GM12878 (cell line): ENCODE data around the gene TK2. TPM values are rescaled to one million over a fixed set of nuclear protein-coding genes. Genes with fewer than 3 reads are reported as not detected.

Experiments used
- ATAC-seq: fragments of 200-7000 bp; cut with Tn5 transposase; 3 replicates; pipeline ENCODE4 v1.9.1; 2020; ENCODE audit warnings: mild to moderate bottlenecking, moderate library complexity
- BruUV-seq: library from RNA; stranded (reverse); fragments of 400-500 nt; replicated peaks from 2 replicates; lab custom pipeline; 2021; lab: Mats Ljungman, UMichigan
- CTCF ChIA-PET: fragments of 300-600 bp; sonication (Branson Sonifier 250); formaldehyde crosslinking; extraction: SDS; loops from one replicate; lab custom pipeline; 2021; ENCODE audit warnings: inconsistent platforms; lab: Yijun Ruan, JAX
- POLR2A ChIA-PET: fragments of 350-600 bp; formaldehyde crosslinking; extraction: SDS; loops from one replicate; lab custom pipeline; 2021; ENCODE audit warnings: inconsistent platforms; lab: Charles Lee
- RAD21 ChIA-PET: fragments of 300-600 bp; sonication (Branson Sonifier 250); formaldehyde crosslinking; loops from one replicate; lab custom pipeline; 2023; ENCODE audit warnings: antibody characterized with exemption; ENCODE audit not compliant: unreplicated experiment; lab: Charles Lee
- SMC1A ChIA-PET: fragments of 300-600 bp; sonication (Branson Sonifier 250); formaldehyde crosslinking; loops from one replicate; lab custom pipeline; 2023; ENCODE audit not compliant: unreplicated experiment, uncharacterized antibody; lab: Charles Lee
- DNase-seq: peaks from one replicate; pipeline ENCODE4 v3.0.0-alpha.2; 2011; ENCODE audit warnings: low read depth, low spot score
- FAIRE-seq: peaks from 3 replicates; lab custom pipeline; 2011; peaks lifted over from hg19 to GRCh38; lab: Jason Lieb, UNC
- H2AFZ ChIP-seq: 2 replicates; pipeline ENCODE4 v1.6.0; 2011; ENCODE audit warnings: low read depth, low read length, control low read depth; ENCODE audit not compliant: control insufficient read depth
- H3K27ac ChIP-seq: 2 replicates; pipeline ENCODE4 v1.5.1; 2011; ENCODE audit warnings: control low read depth; ENCODE audit not compliant: control insufficient read depth, insufficient read depth
- H3K27me3 ChIP-seq, 2 experiments: replicated peaks in 1 of 2; 2 replicates each; pipeline versions ENCODE4 v1.6.0 to v1.6.1; 2011; ENCODE audit warnings: low read length in 1 of 2; ENCODE audit not compliant: control insufficient read depth in 2 of 2, insufficient read depth in 2 of 2
- H3K36me3 ChIP-seq, 2 experiments: 2 replicates each; pipeline ENCODE4 v1.5.1; 2011; ENCODE audit warnings: low read length in 1 of 2; ENCODE audit not compliant: control insufficient read depth in 2 of 2, insufficient read depth in 2 of 2
- H3K4me1 ChIP-seq: 2 replicates; pipeline ENCODE4 v1.6.1; 2011; ENCODE audit warnings: mild to moderate bottlenecking, low read length, moderate library complexity, mixed read lengths; ENCODE audit not compliant: control insufficient read depth, insufficient read depth
- H3K4me2 ChIP-seq: 2 replicates; pipeline ENCODE4 v1.6.0; 2011; ENCODE audit warnings: control low read depth; ENCODE audit not compliant: control insufficient read depth, insufficient read depth
- H3K4me3 ChIP-seq: fragments of 200-600 bp; sonication (generic); 2 replicates; pipeline ENCODE4 v1.5.1; 2016
- H3K79me2 ChIP-seq: 2 replicates; pipeline ENCODE4 v1.6.0; 2011; ENCODE audit warnings: low read length; ENCODE audit not compliant: control insufficient read depth, insufficient read depth
- H3K9ac ChIP-seq: 2 replicates; pipeline ENCODE4 v1.8.0; 2011; ENCODE audit warnings: low read length, control low read depth, mixed read lengths; ENCODE audit not compliant: control insufficient read depth, insufficient read depth
- H3K9me3 ChIP-seq: replicated peaks from 3 replicates; pipeline ENCODE4 v1.5.1; 2011; ENCODE audit warnings: mild to moderate bottlenecking, low read length; ENCODE audit not compliant: control insufficient read depth, insufficient read depth
- H4K20me1 ChIP-seq: 2 replicates; pipeline ENCODE4 v1.6.0; 2011; ENCODE audit not compliant: control insufficient read depth, insufficient read depth
- BHLHE40 ChIP-seq, 2 experiments: fragments of 450-650 bp in 1 of 2; IDR thresholded peaks; 2 replicates each; pipeline ENCODE4 v1.6.1; 2011 to 2017; ENCODE audit warnings: low read depth in 2 of 2, borderline replicate concordance in 1 of 2, improper control_type of control experiment in 1 of 2, low read length in 1 of 2, mild to moderate bottlenecking in 1 of 2
- BRCA1 ChIP-seq: IDR thresholded peaks from 2 replicates; pipeline ENCODE4 v1.6.1; 2011; ENCODE audit warnings: low read depth, low read length, improper control_type of control experiment
- CHD2 ChIP-seq: IDR thresholded peaks from 2 replicates; pipeline ENCODE4 v1.6.1; 2011; ENCODE audit warnings: low read depth, low read length, improper control_type of control experiment, borderline replicate concordance
- E2F4 ChIP-seq: IDR thresholded peaks from 2 replicates; pipeline ENCODE4 v1.6.1; 2012; ENCODE audit warnings: low read depth, low read length, improper control_type of control experiment
- EZH2 ChIP-seq: IDR thresholded peaks from 2 replicates; pipeline ENCODE4 v1.6.1; 2012; ENCODE audit warnings: low read depth, mild to moderate bottlenecking, control low read depth, inconsistent platforms, low read length, borderline replicate concordance; ENCODE audit not compliant: control insufficient read depth
- KDM1A ChIP-seq: fragments of 200-600 bp; sonication (generic); IDR thresholded peaks from 2 replicates; pipeline ENCODE4 v1.6.1; 2016; ENCODE audit warnings: borderline replicate concordance
- NBN ChIP-seq: fragments of 450-650 bp; IDR thresholded peaks from 2 replicates; pipeline ENCODE4 v1.6.1; 2016
- RUNX3 ChIP-seq: IDR thresholded peaks from 2 replicates; pipeline ENCODE4 v1.6.1; 2012; ENCODE audit warnings: low read length, inconsistent platforms
- SUZ12 ChIP-seq: fragments of 200-600 bp; sonication (generic); IDR thresholded peaks from one replicate; pipeline ENCODE4 v1.6.1; 2018; ENCODE audit warnings: antibody characterized with exemption, mild to moderate bottlenecking; ENCODE audit not compliant: unreplicated experiment
- WGBS: methylation state at CpG from one replicate; pipeline ENCODE4 v1.1.6; 2016; ENCODE audit warnings: low lambda C conversion rate; ENCODE audit not compliant: insufficient replicate concordance, insufficient coverage; ENCODE audit errors: missing lambda C conversion rate; 5-methylcytosine and 5-hydroxymethylcytosine counted together
- in situ Hi-C: fragments of 300-500 bp; cut with MboI; formaldehyde crosslinking; loops from 9 replicates; pipeline ENCODE4 v1.14.3; 2018; ENCODE audit warnings: mixed read lengths
- intact Hi-C: fragments of 100-400 bp; cut with micrococcal nuclease; formaldehyde crosslinking; loops from one replicate; pipeline ENCODE4 v1.14.2; 2022; ENCODE audit not compliant: unreplicated experiment
- polyA plus RNA-seq, 11 experiments: library from polyadenylated mRNA; depleted of rRNA in 4 of 11; unstranded in 6 of 11; stranded (reverse) in 5 of 11; fragments of >200 nt; fragmentation: Nextera tagmentation in 4 of 11; fragmentation: Illumina TruSeq in 1 of 11; extraction: Ambion mirVana in 4 of 11; extraction: Trizol in 1 of 11; gene quantifications; 1 replicate in 1 of 11; 2 replicates in 10 of 11; pipeline versions ENCODE4 v1.2.1 to v1.2.3, GENCODE V29; 2011 to 2016; ENCODE audit warnings: inconsistent platforms in 2 of 11, missing spikeins in 2 of 11, low read depth in 1 of 11
- total RNA-seq, 4 experiments: library from RNA; depleted of rRNA in 3 of 4; stranded (reverse); fragments of >200 nt in 3 of 4; fragmentation: Illumina TruSeq in 1 of 4; extraction: Trizol in 1 of 4; gene quantifications; 2 replicates each; pipeline versions ENCODE4 v1.2.1 to v1.2.3, GENCODE V29; 2013 to 2021

Gene TK2
- total and polyA plus RNA-seq, 10 of the 15 experiments (the other 5 are each of a cell fraction or from before 2014, with no cell fraction given): 1.3 to 12.4 (median 3.0) TPM

GRCh38 chr16:66580605-66581209, 30.8 kb upstream of the TK2 start (continued):
- TF ChIP-seq BRCA1: no peak
- no peak for TF ChIP-seq E2F4
- TF ChIP-seq KDM1A: no peak
- TF ChIP-seq BHLHE40 (IDR thresholded peaks at IDR 0.05; ENCODE audit: borderline replicate concordance in 1 of 2, low read depth in 2 of 2, low read length in 1 of 2): no peak
- no peak for TF ChIP-seq CHD2

GRCh38 chr16:66578651-66579531, 29.0 kb upstream of the TK2 start, which contains the start of gene CMTM2:
Gene CMTM2, plus strand, starts transcription at chr16:66579463. Its CDS starts 145 bp downstream, at chr16:66579608.
- peak within 1 kb of the TSS; percentile 15; the same call in 1 of the 2 replicates for H3K4me2 ChIP-seq
- no TSS peak for BruUV-seq
- no peaks in the 10 kb centered on the region for H3K9me3 ChIP-seq
- peaks cover 3% of the 10 kb centered on the region; the same call in 1 of the 2 replicates for H3K4me1 ChIP-seq
- WGBS: 23% methylated on average over 77 of the region's 77 CpGs
- peaks cover 7 to 13% of the 10 kb centered on the region in 2 experiments for H3K27me3 ChIP-seq
- H3K4me3 ChIP-seq: no peak within 1 kb of the TSS
- in situ Hi-C loops: no loop called here
- no peak within 1 kb of the TSS for H3K27ac ChIP-seq
- ChIA-PET POLR2A (no interaction called here), SMC1A (interaction anchor here (0.7 to 1.2 kb wide), 2 partner anchors 15 to 25 kb away, joined by 3 to 4 read pairs; no protein-coding TSS in a partner anchor), RAD21 (no interaction called here), CTCF (no interaction called here)
- H3K36me3 ChIP-seq: no peaks in the 10 kb centered on the region
- H4K20me1 ChIP-seq: no peaks in the 10 kb centered on the region
- FAIRE-seq (no peak), DNase-seq (no peak), ATAC-seq (peak; percentile 33; the same call in 2 of the 3 replicates)
- TF ChIP-seq BHLHE40 (IDR thresholded peaks at IDR 0.05; ENCODE audit: borderline replicate concordance in 1 of 2, low read depth in 2 of 2, low read length in 1 of 2): peak in 1 of 2 experiments; percentile 23; a peak in 1 of 4 replicates
- TF ChIP-seq EZH2: 0 out of 2 replicates have a peak, but pooled peaks have one; percentile 56
- no peak for TF ChIP-seq NBN
- no peak for TF ChIP-seq RUNX3
- peak; percentile 60 for TF ChIP-seq SUZ12
- no peaks in the 10 kb centered on the region for H3K79me2 ChIP-seq
- intact Hi-C loops: no loop called here
- H2AFZ ChIP-seq: no peak within 1 kb of the TSS
- H3K9ac ChIP-seq: no peak within 1 kb of the TSS
